Cerebellar nuclear complex (tissue), 1 donor: ENCODE measurements around the gene CDKN2C.
"Not testable (repeated sequence)": the region's sequence is repeated elsewhere in the genome, so short reads cannot be mapped to it uniquely, and the experiment has no call there.

Experiments
- DNase-seq, 2 experiments: peaks; one replicate each; lab custom pipeline; 2025; lab: John Stamatoyannopoulos, UW

CDKN2C gene

DNA sequence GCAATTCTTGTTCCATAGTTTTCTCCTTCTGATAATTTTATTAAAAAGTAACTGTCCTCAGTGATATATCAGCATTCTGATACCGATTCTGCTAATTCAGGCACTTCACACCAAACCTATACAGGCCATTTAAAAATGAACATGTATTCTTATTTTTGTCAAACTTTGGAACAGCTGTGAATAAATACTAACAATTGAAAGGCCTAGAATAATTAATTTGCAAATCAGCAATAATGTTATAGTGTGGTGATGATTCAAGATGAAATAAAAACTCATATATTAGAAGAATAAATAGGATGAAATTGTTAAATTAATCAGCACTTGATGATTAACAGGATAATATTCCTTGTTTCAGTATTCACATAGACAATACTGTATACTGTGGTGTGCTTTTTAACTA lies 9.9 kb downstream of the CDKN2C start:
- DNase-seq = no peak

DNA sequence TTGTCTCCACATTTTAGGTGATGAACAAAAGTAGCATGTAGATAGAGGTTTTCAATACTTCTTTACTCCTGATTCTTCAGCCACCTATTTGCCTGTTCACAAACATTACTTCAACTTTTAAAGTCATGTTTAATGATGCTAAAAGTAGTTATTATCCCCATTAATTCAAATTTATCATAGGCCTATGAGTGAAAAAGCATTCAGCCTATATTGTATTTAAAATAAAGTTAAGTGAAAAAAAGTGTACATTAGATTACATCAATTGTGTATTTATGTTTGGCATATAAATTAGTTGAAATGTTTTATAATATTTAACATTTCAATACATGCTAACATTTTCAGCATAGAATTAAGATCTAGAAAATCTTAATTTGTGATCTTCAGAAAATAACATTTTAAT lies 10.5 kb downstream of the CDKN2C start:
- no peak for DNase-seq

DNA sequence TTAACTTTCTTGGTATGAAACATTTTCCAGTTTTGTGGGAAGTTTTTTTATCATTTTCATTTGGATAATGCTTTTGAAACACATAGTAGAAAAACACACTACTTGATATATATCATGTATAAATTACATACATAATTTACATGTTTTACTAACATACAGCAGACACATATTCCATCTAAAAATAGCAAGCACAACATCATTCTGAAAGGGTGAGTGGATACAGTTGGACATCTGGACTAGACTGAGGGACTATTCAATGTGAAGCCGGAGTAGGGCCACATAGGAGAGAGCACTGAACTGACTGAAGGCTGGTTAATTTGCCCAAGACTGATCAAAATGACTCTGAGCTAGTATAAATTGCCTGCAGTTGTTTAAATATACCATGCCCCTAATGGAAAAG lies 11.7 kb downstream of the CDKN2C start:
- DNase-seq = no peak

DNA sequence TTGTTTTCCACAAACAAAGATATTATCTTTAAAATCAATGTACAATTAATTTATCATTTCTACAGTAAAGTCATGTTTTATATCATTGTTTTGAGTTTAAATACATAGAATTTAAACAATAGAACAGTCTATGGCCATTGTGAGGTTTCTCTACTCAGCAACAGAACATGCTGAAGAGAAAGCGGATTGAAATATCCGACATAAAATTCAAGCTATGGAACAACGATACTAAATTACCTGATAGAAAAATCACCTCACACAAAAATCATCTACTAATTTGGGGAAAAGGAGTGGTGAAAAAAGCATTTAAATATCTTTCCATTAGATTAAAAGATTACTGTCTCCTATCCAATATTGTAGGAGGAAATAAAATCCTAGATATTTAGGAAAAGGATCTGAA lies 12.6 kb downstream of the CDKN2C start:
- DNase-seq = no peak

DNA sequence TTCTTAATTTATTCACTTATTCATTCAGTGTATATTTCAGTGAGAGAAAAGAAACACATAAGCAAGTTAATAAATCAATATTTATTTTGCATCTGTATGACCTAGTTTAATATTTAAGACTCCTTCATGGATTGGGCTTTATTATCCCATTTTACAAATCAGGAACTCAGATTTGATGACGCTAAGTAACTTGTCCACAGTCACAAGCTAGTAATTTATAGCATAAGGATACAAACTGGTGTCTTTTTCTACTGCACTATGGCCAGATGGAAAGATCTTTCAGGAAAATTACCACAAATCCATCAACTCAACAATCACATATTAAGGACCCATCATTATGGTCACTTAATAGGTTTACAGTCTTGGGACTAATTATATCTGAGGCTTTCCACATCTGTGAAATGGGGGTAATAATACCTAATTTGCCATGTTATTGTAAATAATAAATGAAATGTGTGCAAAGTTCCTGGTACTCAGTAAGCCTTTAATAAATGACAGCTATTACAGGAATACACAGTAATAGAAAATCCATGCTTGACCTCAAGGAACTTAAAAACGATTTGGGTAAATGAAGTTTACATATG lies 13.3 kb downstream of the CDKN2C start:
- DNase-seq = no peak

DNA sequence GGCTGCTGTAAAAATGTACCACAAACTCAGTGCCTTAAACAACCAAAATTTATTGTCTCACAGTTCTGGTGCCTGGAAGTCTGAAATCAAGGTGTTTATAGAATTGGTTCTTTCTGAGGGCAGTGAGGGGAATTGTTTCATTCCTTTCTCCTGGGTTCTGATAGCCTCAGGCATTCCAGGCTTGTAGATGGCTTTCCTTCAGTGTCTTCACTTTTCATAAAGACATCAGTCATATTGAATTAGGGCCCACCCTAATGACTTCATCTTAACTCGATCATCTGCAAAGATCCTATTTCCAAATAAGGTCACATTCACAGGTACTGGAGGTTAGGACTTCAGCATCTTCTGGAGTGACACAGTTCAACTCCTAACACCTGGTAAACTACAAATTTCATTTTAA lies 15.0 kb downstream of the CDKN2C start:
- DNase-seq = no peak

DNA sequence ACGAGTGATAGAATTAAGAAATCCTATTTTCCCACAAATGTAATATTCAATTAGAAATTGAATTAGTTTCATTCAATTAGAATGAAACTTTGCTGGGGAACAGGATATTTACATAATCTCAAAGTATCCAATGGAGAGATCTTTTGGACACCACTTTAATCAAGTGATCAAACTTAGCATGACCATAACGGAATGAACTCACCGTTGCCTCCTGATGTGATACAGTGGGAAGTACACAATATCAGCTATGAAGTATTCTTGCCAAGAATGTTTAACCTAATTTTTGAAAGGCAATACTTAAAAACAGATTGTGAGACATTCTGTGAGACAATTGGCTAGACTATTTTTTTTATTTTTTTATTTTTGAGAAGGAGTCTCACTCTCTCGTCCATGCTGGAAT lies 16.6 kb downstream of the CDKN2C start:
- no peak for DNase-seq

DNA sequence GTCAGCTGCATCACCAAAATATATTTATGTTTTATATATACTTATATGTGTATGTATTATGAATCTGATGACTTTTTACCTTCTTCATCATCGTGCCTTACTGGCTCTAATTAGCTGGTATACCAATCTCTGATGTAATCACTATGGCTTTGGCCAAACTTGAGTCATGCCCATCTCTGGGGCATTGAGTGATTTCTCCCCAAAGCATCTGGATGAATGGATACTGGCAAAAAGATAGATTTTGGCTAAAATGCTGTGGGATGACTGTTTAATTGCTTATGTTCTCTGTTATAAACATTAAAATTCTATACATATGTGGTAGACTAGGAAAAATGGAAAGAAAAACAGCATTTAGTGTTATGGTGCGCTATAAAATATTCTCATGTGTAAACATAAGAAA lies 19.6 kb downstream of the CDKN2C start:
- no peak for DNase-seq

DNA sequence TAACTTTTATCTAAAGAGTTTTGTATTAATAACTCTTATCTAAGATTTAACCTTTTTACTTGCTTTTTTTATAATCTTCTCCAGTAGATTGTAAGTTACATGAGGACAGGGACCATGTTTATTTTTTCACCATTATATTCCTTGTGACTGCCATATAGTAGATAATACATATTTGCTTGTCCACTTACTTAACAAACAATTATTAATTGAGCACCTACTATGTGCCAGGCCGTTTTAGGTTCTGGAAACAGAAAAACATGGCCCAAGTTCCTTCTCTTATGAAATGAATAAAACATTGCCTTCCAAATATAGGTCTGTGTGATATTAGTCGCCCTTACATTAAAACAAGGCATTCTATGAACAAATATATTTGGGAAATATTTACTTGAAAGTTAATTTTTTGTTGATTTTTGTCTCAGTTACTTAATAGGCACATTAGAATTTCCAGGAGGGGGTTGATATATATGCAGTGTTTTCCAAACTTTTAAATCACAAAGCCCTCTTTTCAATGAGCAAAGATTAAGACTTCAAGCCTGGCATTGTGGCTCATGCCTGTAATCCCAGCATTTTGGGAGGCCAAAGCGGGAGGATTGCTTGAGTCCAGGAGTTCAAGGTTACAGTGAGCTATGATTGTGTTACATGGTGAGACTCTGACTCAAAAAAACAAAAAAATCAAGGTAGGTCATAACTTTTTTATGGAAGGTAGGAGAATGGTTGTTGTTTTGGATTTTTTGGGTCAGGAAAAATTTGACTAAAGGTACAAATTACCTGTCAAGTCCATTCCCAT lies 22.7 kb downstream of the CDKN2C start:
- no peak for DNase-seq

DNA sequence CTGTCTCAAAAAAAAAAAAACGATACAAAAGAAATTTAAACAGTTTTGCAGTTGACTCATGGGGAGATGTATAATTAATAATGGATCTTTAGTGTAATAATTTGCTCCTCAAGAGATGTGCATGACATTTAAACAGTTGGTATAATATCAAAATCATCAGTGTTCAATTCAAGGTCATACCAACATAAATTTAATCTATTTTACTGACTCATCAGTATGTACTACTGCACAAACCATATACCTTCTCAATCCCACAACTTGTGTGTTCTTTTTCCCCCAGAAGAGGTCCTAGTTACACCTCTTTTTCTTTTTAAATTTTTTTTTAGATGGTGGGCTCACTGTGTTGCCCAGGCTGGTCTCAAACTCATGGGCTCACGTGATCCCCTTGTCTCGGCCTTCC lies 23.6 kb downstream of the CDKN2C start:
- no peak for DNase-seq

DNA sequence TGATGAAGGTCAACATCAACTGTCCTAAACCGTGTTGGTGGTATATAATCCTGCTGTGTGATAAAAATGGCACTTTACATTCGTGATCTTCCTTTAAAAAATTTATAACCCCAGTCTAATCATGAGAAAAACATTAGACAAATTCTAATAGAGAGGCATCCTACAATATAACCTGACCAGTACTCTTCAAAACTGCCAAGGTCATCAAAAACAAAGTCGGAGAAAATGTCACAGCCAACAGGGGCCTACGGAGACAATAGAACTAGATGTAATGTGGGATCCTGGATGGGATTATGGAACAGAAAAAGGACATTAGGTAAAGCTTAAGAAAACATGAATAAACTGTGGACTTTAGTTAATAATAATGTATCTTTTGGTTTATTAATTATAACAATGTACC lies 25.0 kb downstream of the CDKN2C start:
- DNase-seq = no peak

DNA sequence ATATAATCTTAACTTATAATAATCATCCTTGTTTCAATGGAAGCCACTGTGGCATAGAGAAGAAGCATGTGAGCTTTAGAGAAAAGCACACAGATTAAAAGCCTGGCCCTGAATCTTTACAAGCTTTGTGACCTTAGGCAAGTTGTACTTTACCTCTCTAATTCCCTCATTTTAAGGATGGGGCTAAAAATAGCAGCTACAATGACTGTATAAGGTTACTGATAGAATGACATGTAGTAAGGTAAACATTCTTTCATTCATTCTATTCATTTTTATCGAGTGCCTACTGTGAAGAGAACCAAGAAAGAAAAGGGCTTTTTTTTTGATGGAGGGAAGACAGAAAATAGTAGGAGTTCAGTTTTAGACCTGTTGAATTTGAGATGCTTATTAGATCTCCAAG lies 25.6 kb downstream of the CDKN2C start:
- DNase-seq = no peak

DNA sequence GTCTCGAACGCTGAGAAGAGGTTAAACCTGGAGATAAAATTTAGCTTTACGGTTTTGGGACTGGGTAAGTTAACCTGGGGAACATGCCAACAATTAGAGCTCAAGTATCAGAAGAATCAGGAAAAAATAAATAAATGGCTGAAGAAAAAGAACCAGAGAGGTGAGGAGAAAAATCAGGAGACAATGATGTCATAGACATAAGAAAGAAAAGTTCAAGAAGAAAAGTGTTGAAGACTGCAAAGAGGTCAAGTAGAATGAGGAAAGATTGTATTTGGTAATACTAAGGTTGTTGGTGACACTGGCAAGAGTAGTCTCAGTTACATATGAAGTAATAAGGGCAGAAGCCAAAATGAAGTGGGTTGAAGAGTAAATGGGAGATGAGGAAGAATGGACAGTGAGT lies 26.0 kb downstream of the CDKN2C start:
- DNase-seq = no peak

DNA sequence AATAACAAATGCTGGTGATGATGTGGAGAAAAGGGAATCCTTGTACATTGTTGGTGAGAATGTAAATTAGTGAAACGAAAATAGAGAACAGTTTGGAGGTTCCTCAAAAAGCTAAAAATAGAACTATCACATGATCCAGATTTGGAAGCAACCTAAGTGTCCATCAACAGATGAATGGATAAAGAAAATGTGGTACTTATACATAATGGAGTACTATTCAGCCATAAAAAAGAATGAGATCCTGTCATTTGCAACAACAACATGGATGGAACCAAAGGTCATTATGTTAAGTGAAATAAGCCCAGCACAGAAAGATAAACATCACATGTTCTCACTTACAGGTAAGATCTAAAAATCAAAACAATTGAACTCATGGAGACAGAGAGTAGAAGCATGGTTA lies 29.3 kb downstream of the CDKN2C start:
- not testable (repeated sequence) for DNase-seq

DNA sequence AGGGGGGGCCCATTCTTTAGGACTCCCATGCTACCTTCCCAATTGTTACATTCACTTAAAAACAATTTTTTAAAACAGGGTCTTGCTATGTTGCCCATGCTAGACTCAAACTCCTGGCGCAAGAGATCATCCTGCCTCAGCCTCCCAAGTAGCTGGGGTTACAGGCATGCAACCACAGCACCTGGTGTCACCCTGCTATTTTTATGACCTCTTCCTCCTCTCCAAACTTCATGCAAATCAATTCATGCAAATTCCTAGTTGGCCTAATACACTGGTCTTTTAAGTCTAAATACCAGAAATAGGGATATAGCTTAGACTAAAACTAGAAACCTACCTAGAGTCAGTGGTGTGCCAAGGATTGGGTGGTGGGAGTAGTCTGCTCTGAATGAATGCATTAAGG lies 30.1 kb downstream of the CDKN2C start:
- no peak for DNase-seq

DNA sequence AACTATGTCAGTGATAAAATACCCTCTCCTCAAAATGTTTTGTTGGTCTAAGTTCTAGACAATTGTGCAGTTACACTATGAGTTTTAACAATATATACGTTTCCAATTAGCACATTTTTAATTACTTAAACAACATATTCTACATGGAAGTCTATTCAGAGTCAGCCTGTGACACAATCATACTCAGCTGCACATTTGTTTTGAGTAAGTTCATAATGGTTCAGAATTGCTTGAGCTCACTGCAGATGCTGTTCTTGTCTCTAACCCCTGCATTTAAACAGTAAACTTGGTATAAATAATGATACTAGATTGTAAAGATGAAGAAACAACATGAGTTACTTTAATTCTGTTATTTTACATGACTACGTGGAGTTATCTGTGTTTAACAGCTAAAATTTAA lies 30.6 kb downstream of the CDKN2C start:
- DNase-seq = no peak

DNA sequence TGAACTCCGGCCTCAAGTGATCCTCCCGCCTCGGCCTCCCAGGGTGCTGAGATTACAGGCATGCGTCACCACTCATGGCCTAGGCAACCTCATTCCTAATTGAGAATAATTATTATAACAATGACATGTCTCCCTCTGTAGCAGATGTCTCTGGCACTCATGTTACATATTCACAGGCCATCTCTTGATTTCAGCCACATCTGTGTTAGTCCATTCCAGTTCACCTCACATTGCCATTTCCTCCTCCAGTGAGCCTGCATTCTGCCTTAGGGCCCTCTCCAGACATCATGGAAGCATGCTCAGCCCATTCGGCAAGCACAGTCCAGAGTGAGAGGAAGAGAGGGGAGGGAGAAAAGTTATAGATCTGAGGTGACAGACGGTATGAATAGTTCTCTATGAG lies 32.5 kb downstream of the CDKN2C start:
- no peak for DNase-seq

DNA sequence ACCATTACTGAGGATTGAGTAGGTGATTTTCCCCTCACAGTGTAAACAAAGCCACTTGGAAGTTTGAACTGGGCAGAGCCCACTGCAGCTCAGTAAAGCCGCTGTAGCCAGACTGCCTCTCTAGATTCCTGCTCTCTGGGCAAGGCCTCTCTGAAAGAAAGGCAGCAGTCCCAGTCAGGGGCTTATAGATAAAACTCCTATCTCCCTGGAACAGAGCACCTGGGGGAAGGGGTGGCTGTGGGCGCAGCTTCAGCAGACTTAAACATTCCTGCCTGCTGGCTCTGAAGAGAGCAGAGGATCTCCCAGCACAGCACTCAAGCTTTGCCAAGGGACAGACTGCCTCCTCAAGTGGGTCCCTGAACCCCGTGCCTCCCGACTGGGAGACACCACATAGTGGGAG lies 35.5 kb downstream of the CDKN2C start:
- DNase-seq = not testable (repeated sequence)

DNA sequence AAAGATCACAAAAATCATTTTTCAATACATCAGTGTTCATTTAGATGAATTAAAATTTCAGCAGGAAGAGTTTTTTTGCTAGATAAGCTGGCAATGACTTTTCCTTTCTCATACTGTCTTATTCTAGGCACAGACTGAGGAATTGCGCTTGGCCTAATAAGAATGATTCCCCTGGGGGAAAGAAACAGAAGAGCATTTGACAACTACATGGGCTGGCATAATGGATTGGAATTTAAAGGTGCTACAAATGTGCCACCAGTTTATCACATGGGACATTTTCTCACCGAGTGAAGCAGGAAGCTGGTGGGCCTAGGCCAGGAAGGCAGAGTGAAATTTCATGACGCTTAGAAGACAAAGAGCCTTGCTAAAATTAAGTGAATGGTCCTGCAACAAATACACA lies 39.3 kb downstream of the CDKN2C start:
- DNase-seq = no peak

DNA sequence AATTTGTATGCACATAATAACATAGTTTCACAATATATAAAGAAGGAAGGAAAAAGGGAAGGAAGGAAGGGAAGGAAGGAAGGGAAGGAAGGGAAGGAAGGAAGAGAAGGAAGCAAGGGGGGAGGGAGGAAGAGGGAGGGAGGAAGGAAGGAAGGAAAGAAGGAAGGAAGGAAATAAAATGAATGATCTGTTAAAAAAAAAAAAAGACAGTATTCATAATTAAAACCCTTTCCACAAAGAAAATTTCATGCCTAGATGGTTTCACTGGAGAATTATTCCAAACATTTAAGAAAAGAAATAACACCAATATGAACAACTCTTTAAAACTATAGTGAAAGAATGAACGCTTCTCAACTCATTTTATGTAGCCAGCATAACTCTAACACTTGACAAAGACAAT lies 44.8 kb downstream of the CDKN2C start:
- DNase-seq = no peak

DNA sequence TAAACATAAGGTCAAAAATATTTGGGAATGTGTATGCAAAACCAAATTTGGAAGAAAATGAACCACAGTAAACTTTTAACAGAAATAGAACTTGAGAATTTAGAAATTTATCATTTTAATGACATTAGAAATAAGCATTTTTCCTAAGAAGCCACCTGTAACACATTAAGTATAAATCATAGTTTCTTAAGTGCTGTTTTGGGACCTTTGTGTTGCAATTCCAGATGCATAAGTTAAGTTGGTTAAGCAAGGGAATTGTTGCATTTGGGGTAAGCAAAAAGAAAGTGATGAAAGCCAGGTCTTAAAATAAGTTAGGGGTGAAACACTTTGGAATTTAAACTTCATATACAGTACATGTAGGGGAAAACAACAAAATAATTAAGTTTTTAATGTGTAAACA lies 49.8 kb downstream of the CDKN2C start:
- no peak for DNase-seq
